ENCODE measurements around the gene TUG1.

The TUG1 gene

DNA sequence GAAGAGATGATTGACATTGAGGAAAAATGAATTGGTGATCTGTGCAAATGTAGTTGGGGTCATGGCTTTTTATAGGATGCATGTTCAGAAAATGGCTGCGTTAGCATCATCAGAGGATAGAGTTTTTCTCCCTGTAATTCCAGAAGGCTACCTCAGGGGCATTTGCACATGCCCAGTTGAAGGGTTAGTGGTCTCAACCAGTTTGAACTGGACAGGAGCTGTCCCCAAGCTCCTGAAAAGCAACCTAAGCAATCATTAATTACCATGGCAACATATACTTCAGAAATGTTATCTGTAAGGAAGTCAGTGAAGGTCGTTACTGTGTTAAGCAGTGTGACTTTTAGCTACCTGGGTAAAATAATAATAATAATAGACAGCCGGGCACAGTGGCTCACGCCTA is 29.3 kb downstream of the TUG1 start:
- Mint-ChIP-seq H3K4me1 (ENCODE audit: low read depth) (no peaks in the 10 kb centered on the region), H3K36me3 (ENCODE audit: low read depth) (no peaks in the 10 kb centered on the region), H3K27me3 (ENCODE audit: low read depth) (peaks cover 1% of the 10 kb centered on the region), H3K27ac (no peak overlapping the region), H3K9me3 (no peaks in the 10 kb centered on the region), H3K4me3 (no peak overlapping the region)
- DNase-seq (ENCODE audit: low spot score): no peak

DNA sequence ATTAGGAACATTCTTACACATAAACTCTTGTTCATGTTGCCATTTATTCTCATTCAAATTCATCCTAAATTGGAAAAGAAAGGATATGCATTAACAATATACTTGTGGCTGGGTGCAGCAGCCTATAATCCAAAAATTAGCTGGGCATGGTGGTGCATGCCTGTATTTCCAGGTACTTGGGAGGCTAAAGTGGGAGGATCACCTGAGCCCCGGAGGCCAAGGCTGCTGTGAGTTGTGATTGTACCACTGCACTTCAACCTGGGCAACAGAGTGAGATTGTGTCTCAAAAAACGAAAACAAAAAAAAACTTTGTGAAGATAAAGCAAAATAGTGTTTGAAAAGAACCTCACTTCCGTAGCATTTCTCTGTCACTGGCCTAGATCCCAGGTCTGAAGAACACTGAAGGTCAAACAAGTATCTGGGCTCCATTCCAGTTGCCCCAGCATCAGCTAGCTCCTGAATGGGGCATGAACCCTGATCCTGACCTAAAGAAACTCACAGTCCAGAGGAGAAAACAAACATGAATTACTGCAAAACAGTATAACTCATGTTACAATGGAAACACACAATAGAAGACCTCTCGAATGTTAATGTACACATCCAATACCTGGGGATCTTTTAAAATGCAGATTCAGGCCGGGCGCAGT is 32.2 kb downstream of the TUG1 start:
- Mint-ChIP-seq H3K27me3 (ENCODE audit: low read depth) (no peaks in the 10 kb centered on the region), H3K4me1 (ENCODE audit: low read depth) (no peaks in the 10 kb centered on the region), H3K27ac (no peak overlapping the region), H3K9me3 (no peaks in the 10 kb centered on the region), H3K36me3 (ENCODE audit: low read depth) (no peaks in the 10 kb centered on the region), H3K4me3 (no peak overlapping the region)
- no peak for DNase-seq (ENCODE audit: low spot score)

DNA sequence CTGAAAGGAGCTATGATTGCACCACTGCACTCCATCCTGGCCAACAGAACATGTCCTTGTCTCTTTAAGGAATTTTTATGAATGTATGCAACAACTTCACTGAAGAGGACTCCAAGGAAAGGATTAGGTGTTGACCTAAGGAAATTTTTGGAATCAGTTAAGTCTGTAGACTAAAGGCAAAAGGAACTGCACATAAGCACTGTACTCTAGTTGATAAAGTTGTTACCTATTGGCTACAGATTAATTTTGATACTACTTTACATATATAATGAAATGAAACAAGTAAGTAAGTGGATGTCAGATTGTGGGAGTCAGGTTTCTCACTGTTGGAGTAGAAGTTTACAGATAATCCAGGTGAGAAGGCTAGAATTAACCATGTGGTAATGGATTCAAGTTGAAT is 36.5 kb downstream of the TUG1 start:
- no peak overlapping the region for H3K27ac Mint-ChIP-seq
- no peak overlapping the region for H3K4me3 Mint-ChIP-seq
- no peaks in the 10 kb centered on the region for H3K4me1 Mint-ChIP-seq (ENCODE audit: low read depth)
- no peaks in the 10 kb centered on the region for H3K9me3 Mint-ChIP-seq
- no peaks in the 10 kb centered on the region for H3K27me3 Mint-ChIP-seq (ENCODE audit: low read depth)
- no peak for DNase-seq (ENCODE audit: low spot score)
- H3K36me3 Mint-ChIP-seq (ENCODE audit: low read depth): no peaks in the 10 kb centered on the region

DNA sequence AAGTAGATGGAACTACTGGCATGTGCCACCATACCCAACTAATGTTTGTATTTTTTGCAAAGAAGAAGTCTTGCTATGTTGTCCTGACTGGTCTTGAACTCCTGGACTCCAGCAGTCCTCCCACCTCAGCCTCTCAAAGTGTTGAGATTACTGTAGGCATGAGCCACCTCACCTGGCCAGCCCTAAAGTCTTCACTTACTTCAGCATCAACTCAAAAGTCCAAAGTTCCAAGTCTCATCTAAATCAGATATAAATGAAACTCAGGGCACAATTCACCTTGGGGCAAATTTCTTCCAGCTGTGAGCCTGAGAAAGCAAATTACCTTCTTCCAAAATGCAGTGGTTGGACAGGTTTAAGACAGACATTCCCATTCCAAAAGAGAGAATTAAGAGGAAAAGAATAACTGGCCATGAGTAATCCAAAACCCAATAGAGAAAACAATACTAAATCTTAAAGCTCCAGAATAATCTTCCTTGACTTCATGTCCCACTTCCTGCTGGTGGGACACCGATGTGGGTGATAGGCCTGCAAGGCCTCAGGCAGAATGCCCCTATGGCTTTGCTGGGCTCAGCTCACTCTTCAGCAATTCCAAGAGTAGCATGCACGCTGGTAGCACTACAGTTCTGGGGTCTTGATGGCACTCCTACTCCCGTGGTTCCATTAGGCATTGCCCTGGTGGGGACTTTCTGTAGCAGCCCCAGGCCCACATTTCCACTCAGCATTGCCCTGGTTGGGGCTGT is 50.3 kb downstream of the TUG1 start:
- H3K36me3 Mint-ChIP-seq (ENCODE audit: low read depth): no peaks in the 10 kb centered on the region
- H3K4me1 Mint-ChIP-seq (ENCODE audit: low read depth): no peaks in the 10 kb centered on the region
- no peak for DNase-seq (ENCODE audit: low spot score)
- H3K4me3 Mint-ChIP-seq: no peak overlapping the region
- H3K9me3 Mint-ChIP-seq: no peaks in the 10 kb centered on the region
- no peak overlapping the region for H3K27ac Mint-ChIP-seq
- H3K27me3 Mint-ChIP-seq (ENCODE audit: low read depth): no peaks in the 10 kb centered on the region

DNA sequence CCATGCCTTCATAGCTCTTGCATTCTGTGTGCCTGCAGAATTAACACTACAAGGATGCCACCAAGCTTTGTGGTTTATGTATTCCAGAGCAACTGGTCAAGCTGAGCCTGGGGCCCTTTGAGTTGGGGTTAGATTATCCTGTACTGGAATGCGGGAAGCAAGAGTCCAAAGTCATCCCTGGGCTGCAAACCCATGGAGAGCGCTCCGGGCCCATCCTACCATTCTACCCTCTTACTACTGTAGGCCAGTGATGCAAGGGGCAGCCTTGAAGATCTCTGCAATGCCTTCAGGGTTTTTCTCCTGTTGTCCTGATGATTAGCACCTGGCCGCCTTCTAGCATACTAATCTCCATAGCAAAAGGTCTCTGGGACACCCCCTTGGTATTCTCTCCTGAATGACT is 51.3 kb downstream of the TUG1 start:
- no peak for DNase-seq (ENCODE audit: low spot score)
- Mint-ChIP-seq H3K9me3 (no peaks in the 10 kb centered on the region), H3K4me3 (no peak overlapping the region), H3K27me3 (ENCODE audit: low read depth) (no peaks in the 10 kb centered on the region), H3K36me3 (ENCODE audit: low read depth) (no peaks in the 10 kb centered on the region), H3K27ac (no peak overlapping the region), H3K4me1 (ENCODE audit: low read depth) (no peaks in the 10 kb centered on the region)

DNA sequence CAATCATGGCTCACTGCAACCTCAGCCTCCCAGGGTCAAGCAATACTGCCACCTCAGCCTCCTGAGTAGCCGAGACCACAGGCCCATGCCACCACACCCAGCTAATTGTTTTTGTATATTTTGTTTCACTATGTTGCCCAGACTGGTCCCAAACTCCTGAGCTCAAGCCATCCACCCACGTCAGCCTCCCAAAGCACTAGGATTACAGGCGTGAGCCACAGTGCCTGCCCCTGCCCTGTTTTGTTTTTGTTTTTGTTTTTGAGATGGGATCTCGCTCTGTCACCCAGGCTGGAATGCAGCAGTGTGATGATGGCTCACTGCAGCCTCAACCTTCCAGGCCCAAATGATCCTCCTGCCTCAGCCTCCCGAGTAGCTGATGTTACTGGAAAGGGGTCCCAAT is 53.5 kb downstream of the TUG1 start:
- Mint-ChIP-seq H3K4me1 (ENCODE audit: low read depth) (no peaks in the 10 kb centered on the region), H3K36me3 (ENCODE audit: low read depth) (no peaks in the 10 kb centered on the region), H3K9me3 (no peaks in the 10 kb centered on the region), H3K27me3 (ENCODE audit: low read depth) (no peaks in the 10 kb centered on the region), H3K27ac (no peak overlapping the region), H3K4me3 (no peak overlapping the region)
- no peak for DNase-seq (ENCODE audit: low spot score)

Data from T-helper 2 cell treated with Interferon-gamma antibody and Interleukin-4, amounts not matched to agents 5 μg/mL and 100 μg/mL, for 36 hours (primary cell).